HG03378 (cell line): ENCODE measurements around the gene AFF3.

Experiments used
- ATAC-seq: cut with Tn5 transposase; IDR thresholded peaks from one replicate; pipeline ENCODE4 v1.9.1; 2021; ENCODE audit warnings: mild to moderate bottlenecking, moderate library complexity; ENCODE audit not compliant: unreplicated experiment

Gene AFF3

DNA sequence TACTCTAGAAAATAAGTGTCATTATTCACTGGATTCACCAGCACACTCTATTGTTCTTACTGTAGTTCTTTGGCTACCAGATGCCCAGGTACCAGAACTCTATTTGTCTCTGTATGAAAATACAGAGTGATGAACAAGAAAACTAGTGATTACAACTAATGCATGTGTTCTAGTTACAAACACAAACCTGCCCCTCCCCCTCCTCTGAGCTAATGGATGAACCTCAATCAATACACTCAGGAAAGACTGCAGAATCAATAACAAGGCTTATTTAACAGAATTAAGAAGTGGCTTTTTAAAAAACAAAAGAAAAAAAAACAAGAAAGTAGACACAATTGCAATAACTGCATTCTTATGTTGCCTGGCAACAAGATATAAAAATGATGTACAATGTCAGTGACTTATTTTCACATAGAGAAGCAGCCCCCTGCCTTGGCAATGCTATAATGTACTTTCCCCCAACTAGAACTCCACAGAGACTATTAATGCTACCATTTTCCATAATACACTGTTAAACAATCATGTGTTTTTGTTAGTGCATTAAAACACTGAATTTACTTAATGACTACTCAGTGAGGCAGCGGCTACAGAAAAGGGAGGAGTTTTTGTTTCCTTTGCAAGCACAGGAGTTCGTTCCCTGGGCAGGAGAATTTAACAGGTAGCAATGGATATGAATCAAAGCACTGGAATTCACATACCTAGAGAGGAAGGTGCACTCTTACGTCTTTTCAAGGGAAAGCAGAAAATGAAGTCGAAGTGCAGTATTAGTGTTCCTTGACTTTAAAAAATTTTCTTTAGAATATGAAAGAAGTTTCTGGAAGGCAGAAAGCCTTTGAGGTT, 333.8 kb downstream of the AFF3 start:
- no peak for ATAC-seq

DNA sequence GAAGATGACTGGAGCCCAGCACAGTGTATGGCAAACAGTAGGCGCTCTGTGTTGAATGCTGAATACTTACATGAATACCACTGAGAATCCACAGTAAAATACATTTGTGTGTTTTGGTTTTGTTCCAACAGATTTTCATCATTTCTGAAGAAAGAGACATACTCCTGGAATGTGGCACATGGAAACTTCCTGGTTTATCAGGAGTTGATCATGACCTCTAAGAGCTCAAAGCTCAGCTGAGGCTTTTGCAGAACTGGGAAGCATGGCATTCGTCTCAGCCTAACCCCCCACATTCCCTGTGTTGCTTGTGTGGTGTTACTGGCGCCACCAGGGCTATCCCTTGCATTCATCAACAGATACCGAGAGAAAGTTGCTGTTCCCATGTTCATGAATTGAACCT, 335.6 kb downstream of the AFF3 start:
- no peak for ATAC-seq

- ATAC-seq, result no peak
Observed at GRCh38 chr2:99805930-99806476, 336.4 kb downstream of the AFF3 start.

DNA sequence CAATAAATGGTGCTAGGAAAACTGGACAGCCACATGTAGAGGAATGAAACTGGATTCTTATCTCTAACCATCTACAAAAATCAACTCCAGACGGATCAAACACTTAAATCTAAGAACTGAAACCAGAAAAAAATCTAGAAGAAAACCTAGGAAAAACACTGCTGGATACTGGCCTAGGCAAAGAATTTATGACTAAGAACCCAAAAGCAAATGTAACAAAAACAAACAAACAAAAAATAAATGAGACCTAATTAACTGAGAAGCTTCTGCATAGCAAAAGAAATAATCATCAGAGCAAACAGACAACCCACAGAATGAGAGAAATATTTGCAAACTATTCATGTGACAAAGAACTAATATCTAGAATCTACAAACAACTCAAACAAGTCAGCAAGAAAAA, 338.5 kb downstream of the AFF3 start:
- no peak for ATAC-seq

DNA sequence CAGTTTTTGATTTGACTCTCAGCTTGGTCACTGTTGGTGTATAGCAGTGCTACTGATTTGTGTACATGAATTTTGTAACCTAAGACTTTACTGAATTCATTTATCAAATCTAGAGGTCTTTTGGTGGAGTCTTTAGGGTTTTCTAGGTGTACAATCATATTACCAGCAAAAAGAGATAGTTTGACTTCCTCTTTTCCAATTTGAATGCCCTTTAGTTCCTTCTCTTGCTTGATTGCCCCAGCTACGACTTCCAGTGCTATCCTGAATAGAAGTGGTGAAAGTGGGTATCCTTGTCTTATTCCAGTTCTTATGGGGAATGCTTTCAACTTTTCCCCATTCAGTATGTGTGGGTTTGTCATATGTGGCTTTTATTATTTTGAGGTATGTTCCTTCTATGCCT, 339.7 kb downstream of the AFF3 start:
- no peak for ATAC-seq

GRCh38 chr2:99801327-99801901, 341.0 kb downstream of the AFF3 start:
- ATAC-seq, result no peak

- ATAC-seq, result no peak
Observed at GRCh38 chr2:99797475-99797874, 344.9 kb downstream of the AFF3 start.

GRCh38 chr2:99794414-99794813, 348.0 kb downstream of the AFF3 start:
- no peak for ATAC-seq

DNA sequence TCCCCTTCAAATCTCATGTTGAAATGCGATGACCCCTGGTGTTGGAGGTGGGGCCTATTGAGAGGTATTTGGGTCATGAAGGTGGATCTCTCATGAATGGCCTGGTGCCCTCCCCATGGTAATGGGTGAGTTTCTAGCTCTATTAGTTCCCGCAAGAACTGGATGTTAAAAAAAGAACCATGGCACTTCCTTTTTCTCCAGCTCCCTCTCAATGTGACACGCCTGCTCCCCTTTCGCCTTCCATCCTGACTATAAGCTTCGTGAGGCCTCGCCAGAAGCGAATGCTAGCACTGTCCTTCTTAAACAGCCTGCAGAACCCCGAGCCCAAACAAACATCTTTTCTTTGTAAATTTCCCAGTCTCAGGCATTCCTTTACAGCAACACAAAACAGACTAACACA, 349.4 kb downstream of the AFF3 start:
- no peak for ATAC-seq

DNA sequence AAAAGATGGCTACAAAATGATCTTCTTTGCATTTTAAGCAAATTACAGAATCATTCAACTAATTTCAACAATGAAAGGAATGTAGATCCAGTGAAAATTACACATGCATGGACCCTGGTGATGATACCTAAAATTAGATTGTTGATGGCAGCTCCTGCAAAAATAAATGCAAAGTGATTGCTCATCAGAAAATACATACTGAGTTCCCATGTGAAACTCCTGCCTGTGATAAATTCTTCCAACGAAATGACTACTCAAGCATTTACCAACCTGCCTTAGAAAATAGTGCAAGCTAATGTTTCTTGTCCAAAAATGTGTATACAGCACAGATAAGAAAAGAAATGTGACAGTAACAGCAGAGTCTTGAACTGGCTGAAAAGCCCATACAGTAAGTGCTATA, 352.5 kb downstream of the AFF3 start:
- ATAC-seq, result no peak

DNA sequence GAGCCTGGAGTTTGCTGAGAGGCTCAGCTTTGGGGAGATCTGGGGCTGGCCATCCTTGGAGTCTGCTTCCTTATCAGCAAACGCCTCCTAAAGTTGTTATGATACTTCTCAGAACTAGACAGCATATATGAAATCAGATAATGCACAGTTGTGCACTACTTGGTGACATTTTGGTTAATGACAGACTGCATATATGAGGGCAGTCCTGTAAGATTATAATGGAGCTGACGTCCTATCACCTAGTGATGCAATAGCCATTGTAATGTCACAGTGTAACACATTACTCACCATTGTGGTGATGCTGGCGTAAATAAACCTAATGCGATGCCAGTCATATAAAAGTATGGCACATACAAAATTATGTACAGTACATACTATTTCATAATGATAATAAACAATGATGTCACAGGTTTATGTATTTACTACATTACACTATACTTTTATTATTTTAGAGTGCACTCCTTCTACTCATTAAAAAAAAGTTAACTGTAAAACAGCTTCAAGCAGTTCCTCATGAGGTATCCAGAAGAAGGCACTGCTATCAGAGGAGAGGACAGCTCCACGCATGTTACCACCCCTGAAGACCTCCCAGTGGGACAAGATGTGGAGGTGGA, 354.5 kb downstream of the AFF3 start:
- ATAC-seq, result no peak

GRCh38 chr2:99786636-99787390, 355.6 kb downstream of the AFF3 start:
- no peak for ATAC-seq

GRCh38 chr2:99784946-99785345, 357.4 kb downstream of the AFF3 start:
- ATAC-seq, result no peak

GRCh38 chr2:99784282-99784681, 358.1 kb downstream of the AFF3 start:
- no peak for ATAC-seq

GRCh38 chr2:99780276-99780675, 362.1 kb downstream of the AFF3 start:
- ATAC-seq, result no peak

DNA sequence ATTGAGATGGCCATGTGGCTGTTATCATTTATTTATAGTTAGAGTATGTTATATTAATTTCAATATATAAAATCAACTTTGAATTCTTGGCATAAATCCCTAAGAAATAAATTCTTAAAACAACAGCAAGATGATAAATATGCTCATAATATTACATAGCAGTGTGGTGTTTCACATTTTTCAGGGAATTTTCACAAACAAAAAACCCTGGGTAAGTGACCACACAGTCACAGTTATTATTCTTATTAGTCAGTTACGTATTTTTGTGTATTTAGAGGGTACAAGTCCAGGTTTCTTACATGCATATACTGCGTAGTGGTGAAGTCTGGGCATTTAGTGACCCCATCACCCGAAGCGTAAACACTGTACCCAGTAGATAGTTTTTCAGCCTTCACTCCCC, 363.1 kb downstream of the AFF3 start:
- no peak for ATAC-seq

DNA sequence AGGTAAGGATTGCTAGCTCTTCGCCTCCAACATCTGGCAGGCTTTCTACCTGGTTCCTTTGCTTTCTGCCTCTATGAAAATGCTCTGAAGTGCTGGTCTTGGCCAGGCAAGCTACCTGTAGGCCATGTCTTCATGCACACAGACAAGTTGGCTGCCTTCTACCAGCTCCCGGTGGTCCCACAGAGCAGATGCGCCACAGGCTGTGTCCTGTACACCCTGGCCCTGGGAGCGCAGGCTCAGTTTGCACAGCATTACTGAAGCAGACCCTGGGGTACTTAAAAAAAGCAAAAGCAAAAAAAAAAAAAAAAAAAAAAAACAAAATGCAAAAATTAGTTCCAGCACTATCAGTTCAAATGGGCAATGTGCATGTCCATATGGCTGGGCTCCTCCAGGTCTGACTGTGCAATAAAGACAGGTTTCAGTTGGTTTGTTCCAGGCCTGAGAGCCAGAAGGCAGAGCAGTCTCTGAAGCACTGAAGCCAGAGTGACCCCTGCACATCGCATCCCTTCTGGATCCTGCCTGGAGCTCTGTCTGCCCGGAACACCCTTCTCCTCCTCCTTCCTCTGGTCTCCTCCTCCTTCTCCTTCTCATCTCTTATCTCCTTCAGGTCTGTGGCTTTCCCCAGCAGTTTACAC, 364.6 kb downstream of the AFF3 start:
- ATAC-seq, result no peak

DNA sequence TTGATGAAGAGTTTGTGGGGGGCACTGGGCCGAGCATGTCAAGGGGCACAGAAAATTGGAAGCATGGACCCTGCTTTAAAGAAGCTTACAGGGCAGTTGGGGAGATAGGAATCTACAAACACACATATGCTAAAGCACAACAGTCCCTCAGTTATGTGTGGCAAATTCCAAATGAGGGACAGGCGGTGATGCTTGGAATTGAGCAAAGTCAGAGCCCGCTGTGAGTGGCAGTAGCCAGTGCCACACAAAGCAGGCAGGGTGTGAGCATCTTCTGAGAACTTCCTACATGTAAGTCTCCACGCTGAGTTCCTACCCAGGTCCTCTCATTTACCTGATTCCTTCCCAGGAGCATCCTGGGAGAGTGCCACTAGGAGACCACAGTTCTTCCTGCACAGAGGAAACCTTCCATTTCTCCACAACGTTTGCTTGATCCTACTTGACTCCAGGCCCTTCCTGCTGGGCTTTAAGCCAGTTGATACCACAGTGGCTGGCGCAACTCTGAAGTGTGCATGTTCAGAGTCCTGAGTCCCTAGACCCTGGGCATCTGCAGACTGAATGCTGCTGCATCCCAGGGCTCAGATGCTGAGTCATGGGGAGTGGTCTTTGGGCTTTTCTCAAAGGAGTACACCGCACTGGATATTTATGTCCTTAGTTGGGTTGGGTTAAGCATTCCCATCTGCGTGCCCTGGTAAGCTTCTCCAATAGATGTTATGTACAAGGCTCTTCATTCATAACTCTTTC, 365.3 kb downstream of the AFF3 start:
- ATAC-seq, result no peak

DNA sequence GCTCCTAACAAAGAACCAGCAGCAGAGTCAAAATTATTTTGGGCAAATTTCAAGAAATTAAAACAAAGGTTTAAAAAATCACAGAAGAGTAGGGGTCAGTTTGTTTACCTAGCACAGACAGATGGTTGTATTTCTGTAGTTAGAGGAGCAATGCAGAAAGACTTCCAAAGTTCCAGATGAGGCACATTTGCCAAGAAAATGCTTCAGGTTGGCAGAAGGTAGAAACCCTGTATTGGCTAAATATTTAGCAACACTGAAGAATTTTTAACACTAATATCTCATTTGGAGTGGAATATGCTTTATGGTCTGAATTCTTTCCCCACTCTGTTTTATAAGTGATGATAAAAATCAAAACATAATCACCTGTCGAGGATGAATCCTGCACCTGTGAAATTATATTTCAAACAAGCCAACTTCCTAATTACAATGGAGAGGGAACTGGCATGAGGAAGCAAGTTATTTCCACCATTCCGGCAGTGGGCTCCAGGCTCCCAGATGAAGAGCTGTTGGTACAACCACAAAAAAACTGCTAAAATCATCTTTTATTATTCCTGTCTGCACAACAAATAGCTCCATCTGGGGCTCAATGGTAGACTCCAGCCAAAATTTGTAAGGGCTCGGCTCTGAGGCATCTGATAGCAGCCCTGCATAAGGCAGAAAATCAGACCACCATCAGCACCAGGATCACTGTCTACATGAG, 366.0 kb downstream of the AFF3 start:
- no peak for ATAC-seq
